GM12878 (cell line): ENCODE measurements around the gene TMSB15A. TPM values are rescaled to one million over a fixed set of nuclear protein-coding genes. Genes with fewer than 3 reads are reported as not detected.
"Not testable (repeated sequence)": the region's sequence is repeated elsewhere in the genome, so short reads cannot be mapped to it uniquely, and the experiment has no call there.

Experiments used
- ATAC-seq: fragments of 200-7000 bp; cut with Tn5 transposase; 3 replicates; pipeline ENCODE4 v1.9.1; 2020; ENCODE audit warnings: mild to moderate bottlenecking, moderate library complexity
- BruUV-seq: library from RNA; stranded (reverse); fragments of 400-500 nt; replicated peaks from 2 replicates; lab custom pipeline; 2021; lab: Mats Ljungman, UMichigan
- CTCF ChIA-PET: fragments of 300-600 bp; sonication (Branson Sonifier 250); formaldehyde crosslinking; extraction: SDS; loops from one replicate; lab custom pipeline; 2021; ENCODE audit warnings: inconsistent platforms; lab: Yijun Ruan, JAX
- POLR2A ChIA-PET: fragments of 350-600 bp; formaldehyde crosslinking; extraction: SDS; loops from one replicate; lab custom pipeline; 2021; ENCODE audit warnings: inconsistent platforms; lab: Charles Lee
- RAD21 ChIA-PET: fragments of 300-600 bp; sonication (Branson Sonifier 250); formaldehyde crosslinking; loops from one replicate; lab custom pipeline; 2023; ENCODE audit warnings: antibody characterized with exemption; ENCODE audit not compliant: unreplicated experiment; lab: Charles Lee
- SMC1A ChIA-PET: fragments of 300-600 bp; sonication (Branson Sonifier 250); formaldehyde crosslinking; loops from one replicate; lab custom pipeline; 2023; ENCODE audit not compliant: unreplicated experiment, uncharacterized antibody; lab: Charles Lee
- DNase-seq: peaks from one replicate; pipeline ENCODE4 v3.0.0-alpha.2; 2011; ENCODE audit warnings: low read depth, low spot score
- FAIRE-seq: peaks from 3 replicates; lab custom pipeline; 2011; peaks lifted over from hg19 to GRCh38; lab: Jason Lieb, UNC
- H2AFZ ChIP-seq: 2 replicates; pipeline ENCODE4 v1.6.0; 2011; ENCODE audit warnings: low read depth, low read length, control low read depth; ENCODE audit not compliant: control insufficient read depth
- H3K27ac ChIP-seq: 2 replicates; pipeline ENCODE4 v1.5.1; 2011; ENCODE audit warnings: control low read depth; ENCODE audit not compliant: control insufficient read depth, insufficient read depth
- H3K27me3 ChIP-seq, 2 experiments: replicated peaks in 1 of 2; 2 replicates each; pipeline versions ENCODE4 v1.6.0 to v1.6.1; 2011; ENCODE audit warnings: low read length in 1 of 2; ENCODE audit not compliant: control insufficient read depth in 2 of 2, insufficient read depth in 2 of 2
- H3K36me3 ChIP-seq, 2 experiments: 2 replicates each; pipeline ENCODE4 v1.5.1; 2011; ENCODE audit warnings: low read length in 1 of 2; ENCODE audit not compliant: control insufficient read depth in 2 of 2, insufficient read depth in 2 of 2
- H3K4me1 ChIP-seq: 2 replicates; pipeline ENCODE4 v1.6.1; 2011; ENCODE audit warnings: mild to moderate bottlenecking, low read length, moderate library complexity, mixed read lengths; ENCODE audit not compliant: control insufficient read depth, insufficient read depth
- H3K4me2 ChIP-seq: 2 replicates; pipeline ENCODE4 v1.6.0; 2011; ENCODE audit warnings: control low read depth; ENCODE audit not compliant: control insufficient read depth, insufficient read depth
- H3K4me3 ChIP-seq: fragments of 200-600 bp; sonication (generic); 2 replicates; pipeline ENCODE4 v1.5.1; 2016
- H3K79me2 ChIP-seq: 2 replicates; pipeline ENCODE4 v1.6.0; 2011; ENCODE audit warnings: low read length; ENCODE audit not compliant: control insufficient read depth, insufficient read depth
- H3K9ac ChIP-seq: 2 replicates; pipeline ENCODE4 v1.8.0; 2011; ENCODE audit warnings: low read length, control low read depth, mixed read lengths; ENCODE audit not compliant: control insufficient read depth, insufficient read depth
- H3K9me3 ChIP-seq: replicated peaks from 3 replicates; pipeline ENCODE4 v1.5.1; 2011; ENCODE audit warnings: mild to moderate bottlenecking, low read length; ENCODE audit not compliant: control insufficient read depth, insufficient read depth
- H4K20me1 ChIP-seq: 2 replicates; pipeline ENCODE4 v1.6.0; 2011; ENCODE audit not compliant: control insufficient read depth, insufficient read depth
- WGBS: methylation state at CpG from one replicate; pipeline ENCODE4 v1.1.6; 2016; ENCODE audit warnings: low lambda C conversion rate; ENCODE audit not compliant: insufficient replicate concordance, insufficient coverage; ENCODE audit errors: missing lambda C conversion rate; 5-methylcytosine and 5-hydroxymethylcytosine counted together
- in situ Hi-C: fragments of 300-500 bp; cut with MboI; formaldehyde crosslinking; loops from 9 replicates; pipeline ENCODE4 v1.14.3; 2018; ENCODE audit warnings: mixed read lengths
- intact Hi-C: fragments of 100-400 bp; cut with micrococcal nuclease; formaldehyde crosslinking; loops from one replicate; pipeline ENCODE4 v1.14.2; 2022; ENCODE audit not compliant: unreplicated experiment
- polyA plus RNA-seq, 11 experiments: library from polyadenylated mRNA; depleted of rRNA in 4 of 11; unstranded in 6 of 11; stranded (reverse) in 5 of 11; fragments of >200 nt; fragmentation: Nextera tagmentation in 4 of 11; fragmentation: Illumina TruSeq in 1 of 11; extraction: Ambion mirVana in 4 of 11; extraction: Trizol in 1 of 11; gene quantifications; 1 replicate in 1 of 11; 2 replicates in 10 of 11; pipeline versions ENCODE4 v1.2.1 to v1.2.3, GENCODE V29; 2011 to 2016; ENCODE audit warnings: inconsistent platforms in 2 of 11, missing spikeins in 2 of 11, low read depth in 1 of 11
- total RNA-seq, 4 experiments: library from RNA; depleted of rRNA in 3 of 4; stranded (reverse); fragments of >200 nt in 3 of 4; fragmentation: Illumina TruSeq in 1 of 4; extraction: Trizol in 1 of 4; gene quantifications; 2 replicates each; pipeline versions ENCODE4 v1.2.1 to v1.2.3, GENCODE V29; 2013 to 2021

Gene TMSB15A
- total and polyA plus RNA-seq, 10 of the 15 experiments (the other 5 are each of a cell fraction or from before 2014, with no cell fraction given), result 0.25 TPM; not detected in 9

DNA sequence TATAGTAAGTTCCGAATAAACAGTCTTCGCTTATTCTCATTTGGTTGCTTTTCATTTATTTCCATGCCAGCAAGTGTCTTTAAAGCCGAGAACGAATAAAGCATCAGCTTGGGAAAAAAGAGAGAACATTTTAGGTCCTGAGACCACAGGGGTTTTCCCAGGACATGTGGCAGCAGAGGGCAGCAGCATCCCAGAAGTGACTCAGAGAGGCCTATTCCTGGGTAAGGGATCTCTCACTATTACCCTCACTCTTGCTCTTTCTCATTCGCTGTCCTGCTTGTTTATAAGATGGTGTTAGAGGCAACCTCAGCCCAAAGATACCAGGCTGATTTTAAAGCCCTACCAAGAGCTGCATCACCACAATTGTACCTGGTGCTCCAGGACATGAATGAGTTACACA is 37.8 kb downstream of the TMSB15A start:
- not testable (repeated sequence) for H3K4me2 ChIP-seq

GRCh38 chrX:102471762-102472220 is 44.7 kb downstream of the TMSB15A start, which contains the start of gene TCP11X2:
Gene TCP11X2 (minus strand): TSS chrX:102471812.
- H4K20me1 ChIP-seq, BruUV-seq, ATAC-seq, H3K4me3 ChIP-seq, H3K36me3 ChIP-seq, H3K9me3 ChIP-seq, H3K4me2 ChIP-seq, H2AFZ ChIP-seq, H3K27ac ChIP-seq, H3K9ac ChIP-seq, RAD21 ChIA-PET, FAIRE-seq, CTCF ChIA-PET, DNase-seq, POLR2A ChIA-PET, in situ Hi-C loops, H3K79me2 ChIP-seq, intact Hi-C loops, H3K27me3 ChIP-seq, H3K4me1 ChIP-seq, SMC1A ChIA-PET: not testable (repeated sequence)
- 37% methylated on average over 6 of the region's 17 CpGs for WGBS

More for the DNA sequence above, 37.8 kb downstream of the TMSB15A start:
- H3K27me3 ChIP-seq, POLR2A ChIA-PET, H3K9me3 ChIP-seq, DNase-seq, RAD21 ChIA-PET, H2AFZ ChIP-seq, H3K36me3 ChIP-seq, in situ Hi-C loops, H3K79me2 ChIP-seq, H3K4me3 ChIP-seq, H3K27ac ChIP-seq, H4K20me1 ChIP-seq, SMC1A ChIA-PET, H3K9ac ChIP-seq, CTCF ChIA-PET, intact Hi-C loops, ATAC-seq, BruUV-seq, H3K4me1 ChIP-seq: not testable (repeated sequence)
- peak; percentile 59 for FAIRE-seq
- no CpG with 5 or more reads among the region's 5 CpGs for WGBS

- H3K4me2 ChIP-seq, H3K4me3 ChIP-seq, H3K36me3 ChIP-seq, CTCF ChIA-PET, intact Hi-C loops, H2AFZ ChIP-seq, SMC1A ChIA-PET, H3K4me1 ChIP-seq, RAD21 ChIA-PET, BruUV-seq, H3K9ac ChIP-seq, H3K79me2 ChIP-seq, in situ Hi-C loops, FAIRE-seq, H3K27me3 ChIP-seq, H4K20me1 ChIP-seq, DNase-seq, H3K27ac ChIP-seq, POLR2A ChIA-PET, H3K9me3 ChIP-seq: not testable (repeated sequence)
- ATAC-seq, result peak; percentile 61
- whole genome bisulfite sequencing, result no CpG with 5 or more reads among the region's 3 CpGs
Observed at GRCh38 chrX:102470215-102470614, 46.3 kb downstream of the TMSB15A start.

Other genes with a start within 250 kb of the TMSB15A start
- gene NXF2B, start 76.7 kb downstream of the TMSB15A start, total RNA-seq (2014; rRNA removed), result not detected in 2 replicates
- not detected in 2 replicates for gene NXF2B, start 76.7 kb downstream of the TMSB15A start, total RNA-seq (2014; rRNA removed; fragmentation: Illumina TruSeq; extraction: Trizol)
- not detected in 2 replicates for gene NXF2B, start 76.7 kb downstream of the TMSB15A start, total RNA-seq (2021)
- gene NXF2B, start 76.7 kb downstream of the TMSB15A start, polyA plus RNA-seq (2011; rRNA removed), result not detected in 2 replicates
- gene NXF2B, start 76.7 kb downstream of the TMSB15A start, polyA plus RNA-seq (2014; fragmentation: Illumina TruSeq; extraction: Trizol), result not detected in 2 replicates
- gene NXF2B, start 76.7 kb downstream of the TMSB15A start, polyA plus RNA-seq (2014; fragmentation: Nextera tagmentation; extraction: Ambion mirVana), result not detected
- gene NXF2B, start 76.7 kb downstream of the TMSB15A start, polyA plus RNA-seq (2014; rRNA removed), result not detected in 2 replicates
- not detected for gene NXF2B, start 76.7 kb downstream of the TMSB15A start, polyA plus RNA-seq (2016; fragmentation: Nextera tagmentation; extraction: Ambion mirVana)
- not detected in 2 replicates for gene TCP11X2, start 44.9 kb downstream of the TMSB15A start, total RNA-seq (2014; rRNA removed)
- gene TCP11X2, start 44.9 kb downstream of the TMSB15A start, total RNA-seq (2014; rRNA removed; fragmentation: Illumina TruSeq; extraction: Trizol), result not detected in 2 replicates
- not detected in 2 replicates for gene TCP11X2, start 44.9 kb downstream of the TMSB15A start, total RNA-seq (2021)
- not detected in 2 replicates for gene TCP11X2, start 44.9 kb downstream of the TMSB15A start, polyA plus RNA-seq (2011; rRNA removed)
- gene TCP11X2, start 44.9 kb downstream of the TMSB15A start, polyA plus RNA-seq (2014; fragmentation: Illumina TruSeq; extraction: Trizol), result not detected in 2 replicates
- gene TCP11X2, start 44.9 kb downstream of the TMSB15A start, polyA plus RNA-seq (2014; fragmentation: Nextera tagmentation; extraction: Ambion mirVana), result not detected
- gene TCP11X2, start 44.9 kb downstream of the TMSB15A start, polyA plus RNA-seq (2014; rRNA removed), result not detected in 2 replicates
- gene TCP11X2, start 44.9 kb downstream of the TMSB15A start, polyA plus RNA-seq (2016; fragmentation: Nextera tagmentation; extraction: Ambion mirVana), result not detected
- 10.3 and 11.9 TPM in 2 replicates for gene ARMCX5, start 82.8 kb upstream of the TMSB15A start, total RNA-seq (2014; rRNA removed)
- gene ARMCX5, start 82.8 kb upstream of the TMSB15A start, total RNA-seq (2014; rRNA removed; fragmentation: Illumina TruSeq; extraction: Trizol), result 11.9 and 12.3 TPM in 2 replicates
- gene ARMCX5, start 82.8 kb upstream of the TMSB15A start, total RNA-seq (2021), result 6.5 and 7.8 TPM in 2 replicates
- gene ARMCX5, start 82.8 kb upstream of the TMSB15A start, polyA plus RNA-seq (2011; rRNA removed), result 10.9 and 13.4 TPM in 2 replicates
- gene ARMCX5, start 82.8 kb upstream of the TMSB15A start, polyA plus RNA-seq (2014; fragmentation: Illumina TruSeq; extraction: Trizol), result 12.5 and 13.7 TPM in 2 replicates
- gene ARMCX5, start 82.8 kb upstream of the TMSB15A start, polyA plus RNA-seq (2014; fragmentation: Nextera tagmentation; extraction: Ambion mirVana), result 1 to 10 TPM; 9.3 to 9.5 TPM
- gene ARMCX5, start 82.8 kb upstream of the TMSB15A start, polyA plus RNA-seq (2014; rRNA removed), result 9.2 and 11.9 TPM in 2 replicates
- gene ARMCX5, start 82.8 kb upstream of the TMSB15A start, polyA plus RNA-seq (2016; fragmentation: Nextera tagmentation; extraction: Ambion mirVana), result 1 to 10 TPM; 6.8 to 8.2 TPM
- gene GPRASP1, start 134.7 kb upstream of the TMSB15A start, total RNA-seq (2014; rRNA removed), result 0.34 and 0.44 TPM in 2 replicates
- 0.45 and 0.46 TPM in 2 replicates for gene GPRASP1, start 134.7 kb upstream of the TMSB15A start, total RNA-seq (2014; rRNA removed; fragmentation: Illumina TruSeq; extraction: Trizol)
- gene GPRASP1, start 134.7 kb upstream of the TMSB15A start, total RNA-seq (2021), result 0.46 and 0.61 TPM in 2 replicates
- 0.11 and 0.23 TPM in 2 replicates for gene GPRASP1, start 134.7 kb upstream of the TMSB15A start, polyA plus RNA-seq (2011; rRNA removed)
- gene GPRASP1, start 134.7 kb upstream of the TMSB15A start, polyA plus RNA-seq (2014; fragmentation: Illumina TruSeq; extraction: Trizol), result 0.10 and 0.36 TPM in 2 replicates
- under 1 TPM; 0.03 to 0.04 TPM for gene GPRASP1, start 134.7 kb upstream of the TMSB15A start, polyA plus RNA-seq (2014; fragmentation: Nextera tagmentation; extraction: Ambion mirVana)
- gene GPRASP1, start 134.7 kb upstream of the TMSB15A start, polyA plus RNA-seq (2014; rRNA removed), result 0.09 and 0.10 TPM in 2 replicates
- under 1 TPM; 0.16 to 0.20 TPM for gene GPRASP1, start 134.7 kb upstream of the TMSB15A start, polyA plus RNA-seq (2016; fragmentation: Nextera tagmentation; extraction: Ambion mirVana)
- 0.11 and 0.33 TPM in 2 replicates for gene GPRASP2, start 195.7 kb upstream of the TMSB15A start, total RNA-seq (2014; rRNA removed)
- 0.22 and 0.23 TPM in 2 replicates for gene GPRASP2, start 195.7 kb upstream of the TMSB15A start, total RNA-seq (2014; rRNA removed; fragmentation: Illumina TruSeq; extraction: Trizol)
- gene GPRASP2, start 195.7 kb upstream of the TMSB15A start, total RNA-seq (2021), result 0.26 and 0.29 TPM in 2 replicates
- gene GPRASP2, start 195.7 kb upstream of the TMSB15A start, polyA plus RNA-seq (2011; rRNA removed), result 0.27 and 0.45 TPM in 2 replicates
- gene GPRASP2, start 195.7 kb upstream of the TMSB15A start, polyA plus RNA-seq (2014; fragmentation: Illumina TruSeq; extraction: Trizol), result 0.06 and 0.19 TPM in 2 replicates
- gene GPRASP2, start 195.7 kb upstream of the TMSB15A start, polyA plus RNA-seq (2014; fragmentation: Nextera tagmentation; extraction: Ambion mirVana), result under 1 TPM in 1 of 2 experiments, not detected in 1; 0.18 TPM
- 0.08 and 0.46 TPM in 2 replicates for gene GPRASP2, start 195.7 kb upstream of the TMSB15A start, polyA plus RNA-seq (2014; rRNA removed)
- gene GPRASP2, start 195.7 kb upstream of the TMSB15A start, polyA plus RNA-seq (2016; fragmentation: Nextera tagmentation; extraction: Ambion mirVana), result under 1 TPM; 0.16 to 0.27 TPM
- 0.05 and 0.17 TPM in 2 replicates for gene GPRASP3, start 204.0 kb upstream of the TMSB15A start, total RNA-seq (2014; rRNA removed)
- gene GPRASP3, start 204.0 kb upstream of the TMSB15A start, total RNA-seq (2014; rRNA removed; fragmentation: Illumina TruSeq; extraction: Trizol), result 0.18 and 0.22 TPM in 2 replicates
- gene GPRASP3, start 204.0 kb upstream of the TMSB15A start, total RNA-seq (2021), result 0.10 and 0.88 TPM in 2 replicates
- 0.18 and 0.30 TPM in 2 replicates for gene GPRASP3, start 204.0 kb upstream of the TMSB15A start, polyA plus RNA-seq (2011; rRNA removed)
- gene GPRASP3, start 204.0 kb upstream of the TMSB15A start, polyA plus RNA-seq (2014; fragmentation: Illumina TruSeq; extraction: Trizol), result 0.10 TPM in 2 replicates
- gene GPRASP3, start 204.0 kb upstream of the TMSB15A start, polyA plus RNA-seq (2014; fragmentation: Nextera tagmentation; extraction: Ambion mirVana), result under 1 TPM; 0.11 TPM
- 0.09 TPM in 2 replicates for gene GPRASP3, start 204.0 kb upstream of the TMSB15A start, polyA plus RNA-seq (2014; rRNA removed)
- gene GPRASP3, start 204.0 kb upstream of the TMSB15A start, polyA plus RNA-seq (2016; fragmentation: Nextera tagmentation; extraction: Ambion mirVana), result under 1 TPM; 0.27 to 0.30 TPM